ENCODE measurements around the gene AOAH. TPM values are rescaled to one million over a fixed set of nuclear protein-coding genes. Genes with fewer than 3 reads are reported as not detected.

The AOAH gene, protein sequence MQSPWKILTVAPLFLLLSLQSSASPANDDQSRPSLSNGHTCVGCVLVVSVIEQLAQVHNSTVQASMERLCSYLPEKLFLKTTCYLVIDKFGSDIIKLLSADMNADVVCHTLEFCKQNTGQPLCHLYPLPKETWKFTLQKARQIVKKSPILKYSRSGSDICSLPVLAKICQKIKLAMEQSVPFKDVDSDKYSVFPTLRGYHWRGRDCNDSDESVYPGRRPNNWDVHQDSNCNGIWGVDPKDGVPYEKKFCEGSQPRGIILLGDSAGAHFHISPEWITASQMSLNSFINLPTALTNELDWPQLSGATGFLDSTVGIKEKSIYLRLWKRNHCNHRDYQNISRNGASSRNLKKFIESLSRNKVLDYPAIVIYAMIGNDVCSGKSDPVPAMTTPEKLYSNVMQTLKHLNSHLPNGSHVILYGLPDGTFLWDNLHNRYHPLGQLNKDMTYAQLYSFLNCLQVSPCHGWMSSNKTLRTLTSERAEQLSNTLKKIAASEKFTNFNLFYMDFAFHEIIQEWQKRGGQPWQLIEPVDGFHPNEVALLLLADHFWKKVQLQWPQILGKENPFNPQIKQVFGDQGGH
- polyA plus RNA-seq (ENCODE audit: insufficient read length in 3 of 3), result 1 to 10 TPM; 2.5 to 2.9 (median 2.7) TPM

DNA sequence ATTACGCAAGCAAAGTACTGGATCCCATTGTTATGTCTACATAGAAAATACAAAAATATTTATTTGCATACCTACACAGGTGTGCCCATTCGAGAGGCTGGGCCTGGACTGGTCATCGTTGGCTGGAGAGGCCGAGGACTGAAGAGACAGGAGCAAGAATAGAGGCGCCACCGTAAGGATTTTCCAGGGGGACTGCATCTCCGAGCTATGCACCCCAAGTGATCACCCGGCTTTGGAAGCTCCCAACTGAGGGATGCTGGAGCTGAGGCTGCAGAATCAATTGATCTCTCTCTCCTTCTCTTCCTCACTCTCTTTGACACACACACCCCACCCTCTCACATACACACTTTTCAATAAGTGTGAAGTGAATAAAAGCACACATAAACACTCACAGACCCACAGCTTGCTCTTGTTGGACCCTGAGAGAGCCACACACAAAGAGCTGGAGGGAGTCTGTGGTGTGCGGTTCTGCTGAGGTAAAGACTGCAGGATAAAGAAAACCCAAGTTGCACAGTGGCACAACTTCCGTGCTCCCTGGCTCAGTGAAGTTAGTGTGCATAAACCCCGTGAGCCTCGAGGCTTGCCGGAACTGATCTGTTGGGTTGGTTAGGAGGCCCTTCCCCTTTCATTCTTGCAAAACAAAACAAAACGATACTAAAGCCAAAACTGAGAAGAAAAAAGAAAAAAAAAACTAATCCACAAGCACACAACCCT is at the start of gene AOAH:
TSS of gene AOAH (minus strand) at position 544 of the 714 bp plus-strand sequence. CDS start at position 198, 346 bp downstream.
- no peak for DNase-seq (ENCODE audit: low read depth in 3 of 3, low spot score in 2 of 3)

DNA sequence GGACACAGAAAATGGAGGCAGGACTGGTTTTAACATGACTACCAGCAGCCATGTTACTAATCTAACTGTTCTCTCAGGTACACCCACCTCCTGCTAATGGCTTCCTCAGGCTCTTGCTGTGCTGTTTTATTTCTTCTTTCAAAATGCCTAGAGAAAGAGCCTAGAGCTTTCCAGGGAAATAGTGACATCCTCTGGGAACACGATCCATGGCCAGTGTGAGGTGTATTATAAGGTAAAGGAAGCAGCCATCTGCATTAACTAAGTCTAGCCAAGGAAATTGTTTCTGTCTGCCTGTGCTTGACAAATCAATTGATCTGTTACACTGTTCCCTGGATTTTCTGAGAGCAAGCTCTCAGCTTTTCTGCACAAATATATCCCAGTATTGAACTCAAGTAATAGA is 42.2 kb upstream of the AOAH start:
- DNase-seq (ENCODE audit: low read depth in 3 of 3, low spot score in 2 of 3), result no peak

DNA sequence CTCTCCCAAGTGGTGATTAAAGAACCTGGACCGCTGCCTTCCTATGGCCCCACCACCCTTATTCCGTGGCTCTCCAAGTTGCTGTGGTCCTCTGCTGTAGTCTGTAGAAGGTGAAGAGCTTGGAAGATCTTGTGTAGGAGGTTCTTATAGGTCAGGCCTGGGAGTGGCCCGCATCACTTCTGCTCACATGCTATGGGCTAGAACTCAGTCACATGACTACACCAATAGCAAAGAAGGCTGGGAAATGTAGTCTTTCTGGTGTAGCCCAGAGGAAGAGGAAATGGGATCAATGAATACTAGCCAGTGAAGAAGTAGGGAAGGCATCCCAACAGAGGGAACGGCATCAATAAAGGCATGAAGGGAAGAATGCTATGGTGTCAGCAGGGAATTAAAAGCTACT is 41.3 kb upstream of the AOAH start:
- DNase-seq (ENCODE audit: low read depth in 3 of 3, low spot score in 2 of 3), result no peak

DNA sequence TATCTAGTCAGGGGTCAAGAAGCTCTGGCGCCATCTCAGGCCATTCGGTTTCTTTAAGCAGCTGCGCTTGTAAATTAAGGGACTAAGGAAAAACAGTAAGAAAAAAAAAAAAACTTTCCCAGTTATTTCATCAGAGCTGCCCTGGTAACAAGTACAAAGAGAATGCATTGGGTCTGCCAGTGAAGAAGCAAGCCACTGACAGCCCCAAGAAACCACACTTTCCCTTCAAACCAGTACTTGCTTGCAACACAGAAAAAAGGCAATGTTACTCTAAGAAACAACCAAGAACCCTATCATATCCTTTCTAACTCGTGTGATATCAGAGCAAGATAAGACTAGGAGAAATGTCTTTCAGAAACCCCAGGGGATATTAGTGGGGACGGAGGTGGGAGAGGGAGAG is 40.6 kb upstream of the AOAH start:
- no peak for DNase-seq (ENCODE audit: low read depth in 3 of 3, low spot score in 2 of 3)

DNA sequence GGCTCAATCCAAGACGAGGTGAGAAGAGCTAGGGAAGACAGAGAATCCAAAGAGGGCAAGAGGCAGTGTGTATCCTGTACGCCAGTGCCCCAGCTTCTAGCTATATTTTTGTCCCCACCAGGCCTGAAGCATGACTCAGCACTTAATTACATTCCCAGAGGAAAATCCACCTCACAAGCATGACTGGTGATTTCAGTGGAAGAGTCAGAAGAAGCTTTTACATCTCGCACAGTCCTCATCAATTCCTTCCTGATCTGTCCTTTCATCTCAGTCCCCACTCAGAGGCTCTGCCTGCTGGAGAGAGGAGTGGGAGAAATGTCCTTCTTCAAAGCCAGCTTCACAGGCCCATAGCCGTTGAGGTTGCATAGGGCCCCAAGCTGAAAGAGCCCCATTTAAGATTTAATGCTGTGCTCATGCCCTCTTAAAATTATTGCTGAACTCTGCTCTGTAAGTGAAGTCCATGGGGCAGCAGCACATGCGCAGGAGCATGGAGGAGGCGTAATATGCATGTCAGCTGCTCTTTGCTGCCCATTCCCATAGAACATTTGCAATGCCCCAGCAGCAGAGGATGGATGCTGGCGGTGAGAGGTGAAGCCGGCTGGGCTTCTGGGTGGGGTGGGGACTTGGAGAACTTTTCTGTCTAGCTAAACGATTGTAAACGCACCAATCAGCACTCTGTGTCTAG is 39.0 kb upstream of the AOAH start:
- no peak for DNase-seq (ENCODE audit: low read depth in 3 of 3, low spot score in 2 of 3)

DNA sequence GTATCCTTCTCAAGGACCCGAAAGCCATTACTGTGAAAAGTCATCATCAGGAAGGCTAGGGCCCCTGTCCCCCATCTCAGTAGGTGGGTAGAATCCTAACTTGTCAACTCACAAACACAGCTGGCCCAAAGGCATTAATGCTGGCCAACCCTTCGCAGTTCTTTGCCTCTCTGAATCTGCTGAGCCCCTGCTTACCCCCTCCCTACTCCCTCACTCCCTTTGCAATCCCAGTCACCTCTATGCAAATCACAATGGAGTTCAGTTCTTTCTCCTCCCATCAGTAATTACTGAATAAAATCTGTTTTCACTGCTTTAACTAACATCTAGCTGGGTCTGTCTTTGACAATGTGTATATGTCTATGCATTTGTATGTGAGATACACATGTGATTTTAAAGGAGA is 38.1 kb upstream of the AOAH start:
- DNase-seq (ENCODE audit: low read depth in 3 of 3, low spot score in 2 of 3), result no peak

DNA sequence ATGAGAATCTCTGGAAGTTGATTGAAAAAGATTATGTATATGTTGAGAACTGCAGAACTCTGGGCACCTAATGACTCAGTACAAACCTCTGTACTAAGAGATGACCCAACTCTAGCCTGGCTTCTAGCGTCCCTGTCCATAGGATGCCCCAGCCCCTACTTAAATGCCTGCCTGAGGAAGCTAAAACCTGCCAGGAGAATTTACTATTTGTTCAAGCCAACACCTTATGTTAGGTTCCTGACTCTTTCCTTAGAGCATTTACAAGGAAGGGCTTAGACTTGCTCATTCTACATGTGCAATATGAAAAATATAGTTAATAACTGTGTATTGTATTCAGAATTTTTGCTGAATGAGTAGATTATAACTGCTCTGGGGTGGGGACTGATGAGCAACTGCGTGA is 37.5 kb upstream of the AOAH start:
- DNase-seq (ENCODE audit: low read depth in 3 of 3, low spot score in 2 of 3), result no peak

DNA sequence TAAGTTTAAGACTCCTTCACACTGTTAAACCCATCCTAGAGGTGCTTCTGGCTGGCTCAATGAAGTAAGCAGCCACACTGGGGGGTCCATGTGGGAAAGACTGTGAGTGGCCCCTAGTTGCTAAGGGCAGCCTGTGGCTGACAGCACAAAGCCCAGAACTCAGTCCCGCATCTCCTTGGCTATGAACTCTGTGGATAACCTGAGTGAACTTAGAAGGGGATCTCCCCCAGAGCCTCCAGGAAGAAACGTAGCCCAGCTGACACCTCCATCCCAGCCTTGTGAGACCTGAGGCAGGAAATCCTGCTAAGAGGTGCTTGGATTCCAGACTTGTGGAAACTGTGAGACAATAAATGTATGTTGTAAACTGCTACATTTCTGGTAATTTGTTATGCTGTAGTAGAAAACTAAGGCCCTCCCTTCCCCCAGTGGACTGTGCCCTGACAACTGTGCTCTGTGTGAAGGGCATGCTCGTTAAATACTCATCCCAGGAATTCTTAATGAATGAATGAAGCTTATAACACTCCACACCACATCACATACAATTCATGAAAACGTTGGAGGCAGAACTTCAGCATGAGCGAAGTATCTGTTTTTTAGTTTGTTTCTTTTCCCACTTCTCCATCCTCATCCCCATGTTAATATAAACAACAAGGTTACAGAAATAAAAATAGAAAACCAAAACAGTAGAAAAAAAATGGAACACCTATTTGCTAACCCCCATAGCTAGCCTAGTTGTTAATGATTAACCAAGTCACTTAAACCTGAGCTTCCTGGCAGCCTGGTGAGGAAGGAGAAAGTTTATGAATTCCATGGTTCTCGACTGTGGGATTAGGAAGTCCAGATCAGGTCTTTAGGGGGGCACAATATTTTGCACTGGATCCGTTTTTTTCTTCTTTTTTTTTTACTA is 36.8 kb upstream of the AOAH start:
- no peak for DNase-seq (ENCODE audit: low read depth in 3 of 3, low spot score in 2 of 3)

DNA sequence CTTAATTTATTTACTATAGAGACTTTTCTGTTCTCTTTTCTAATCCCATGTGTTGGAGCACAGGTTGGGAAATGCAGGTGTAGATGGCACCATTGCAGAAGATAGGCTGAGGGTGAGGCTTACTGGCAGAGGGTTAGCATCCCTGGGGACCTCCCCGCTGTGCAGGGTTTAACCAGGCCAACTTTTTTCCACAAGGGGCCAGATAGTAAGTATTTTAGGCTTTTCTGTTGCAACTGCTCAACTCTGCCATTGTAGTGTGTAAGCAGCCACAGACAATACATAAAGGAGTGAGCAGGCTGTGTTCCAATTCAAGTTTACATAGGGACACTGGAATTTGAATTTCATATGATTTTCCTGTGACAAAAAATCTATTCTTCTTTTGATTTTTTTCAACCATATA is 34.6 kb upstream of the AOAH start:
- no peak for DNase-seq (ENCODE audit: low read depth in 3 of 3, low spot score in 2 of 3)

DNA sequence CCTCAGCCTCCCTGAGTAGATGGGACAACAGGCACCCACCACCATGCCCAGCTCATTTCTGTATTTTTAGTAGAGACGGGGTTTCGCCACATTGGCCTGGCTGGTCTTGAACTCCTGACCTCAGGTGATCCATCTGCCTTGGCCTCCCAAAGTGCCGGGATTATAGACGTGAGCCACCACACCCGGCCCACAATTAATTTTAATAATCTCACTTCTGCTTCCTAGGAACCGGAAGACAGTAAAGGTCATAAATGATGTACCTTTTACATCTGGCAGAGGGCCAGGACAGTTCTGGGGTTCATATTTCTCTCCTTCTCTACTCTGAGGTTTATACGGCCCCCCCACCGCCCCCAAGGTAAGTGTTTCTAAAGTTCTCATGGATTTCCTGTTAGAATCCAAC is 31.2 kb upstream of the AOAH start:
- DNase-seq (ENCODE audit: low read depth in 3 of 3, low spot score in 2 of 3), result no peak

DNA sequence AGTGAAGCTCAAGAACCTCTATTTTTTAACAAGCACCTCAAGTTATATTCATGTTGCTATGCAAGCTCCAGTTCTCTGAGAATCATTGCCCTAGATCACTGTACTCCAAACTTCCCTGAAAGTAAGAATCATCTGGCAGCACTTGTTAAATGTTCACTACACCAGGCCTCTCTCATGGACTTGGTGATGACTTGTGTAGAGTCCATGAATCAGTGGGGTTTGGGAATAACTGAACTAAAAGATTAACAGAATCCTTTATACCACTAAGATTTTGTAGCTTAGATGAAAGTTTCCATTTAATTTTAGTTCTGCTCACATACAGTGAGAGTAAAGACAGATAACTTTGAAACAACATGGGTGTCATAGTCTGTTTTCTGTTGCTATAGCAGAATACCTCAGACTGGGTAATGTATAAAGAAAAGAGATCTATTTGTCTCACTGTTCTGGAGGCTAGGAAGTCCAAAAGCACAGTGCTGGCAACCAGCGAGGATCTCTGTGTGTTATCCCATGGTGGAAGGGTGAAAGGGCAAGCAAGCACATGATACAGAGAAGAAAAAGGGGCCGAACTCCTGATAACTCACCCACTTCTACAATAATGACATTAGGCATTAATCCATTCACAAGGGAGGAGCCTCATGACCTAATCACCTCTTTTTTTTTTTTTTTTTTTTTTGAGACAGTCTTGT is 27.9 kb upstream of the AOAH start:
- no peak for DNase-seq (ENCODE audit: low read depth in 3 of 3, low spot score in 2 of 3)

DNA sequence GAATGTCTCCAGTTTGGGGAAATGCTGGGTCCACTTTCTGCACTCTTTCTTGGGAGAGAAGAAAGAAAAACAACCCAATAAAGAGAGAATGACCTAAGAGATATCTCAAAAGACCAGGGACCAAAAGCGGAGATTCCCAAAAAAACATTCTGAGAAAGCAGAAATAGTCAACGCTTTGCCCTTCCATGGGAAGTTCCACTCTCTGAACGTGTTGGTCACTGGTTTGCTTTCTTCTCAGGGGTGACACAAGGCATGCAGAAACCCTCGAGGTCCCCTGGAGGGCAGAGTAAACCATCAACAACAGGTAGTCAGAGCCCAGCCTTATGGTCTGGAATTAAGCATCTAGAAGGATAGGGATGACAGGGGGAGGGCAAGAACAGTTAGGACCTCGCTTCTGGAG is 26.2 kb upstream of the AOAH start:
- DNase-seq (ENCODE audit: low read depth in 3 of 3, low spot score in 2 of 3), result no peak

DNA sequence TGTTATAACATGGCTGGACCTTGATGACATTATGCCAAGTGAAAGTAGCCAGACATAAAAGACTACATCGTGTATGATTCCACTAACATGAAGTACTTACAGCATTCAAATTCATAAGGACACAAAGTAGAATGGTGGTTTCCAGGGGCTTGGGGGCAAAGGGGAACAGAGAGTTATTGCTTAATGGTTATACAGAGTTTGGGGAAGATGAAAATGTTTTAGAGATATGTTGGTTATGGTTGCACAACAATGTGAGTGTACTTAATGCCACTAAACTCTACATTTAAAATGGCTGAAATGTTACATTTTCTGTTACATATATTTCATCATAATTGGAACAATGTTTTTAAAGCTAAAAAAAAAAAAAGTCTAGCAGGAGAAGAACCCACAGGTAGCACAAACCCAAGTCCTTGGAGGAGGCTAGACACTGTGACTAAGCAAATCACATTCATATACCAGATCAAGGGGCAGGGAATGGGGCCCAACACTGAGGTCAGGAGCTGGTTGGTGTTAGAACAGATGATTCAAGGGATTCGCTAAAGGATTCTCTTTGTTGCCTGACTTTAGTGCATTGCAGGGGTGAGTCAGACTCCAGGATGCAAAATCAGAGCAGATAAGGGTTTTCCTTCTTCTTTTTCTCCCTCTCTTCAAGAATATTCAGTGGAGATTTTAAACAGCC is 25.1 kb upstream of the AOAH start:
- DNase-seq (ENCODE audit: low read depth in 3 of 3, low spot score in 2 of 3), result no peak

DNA sequence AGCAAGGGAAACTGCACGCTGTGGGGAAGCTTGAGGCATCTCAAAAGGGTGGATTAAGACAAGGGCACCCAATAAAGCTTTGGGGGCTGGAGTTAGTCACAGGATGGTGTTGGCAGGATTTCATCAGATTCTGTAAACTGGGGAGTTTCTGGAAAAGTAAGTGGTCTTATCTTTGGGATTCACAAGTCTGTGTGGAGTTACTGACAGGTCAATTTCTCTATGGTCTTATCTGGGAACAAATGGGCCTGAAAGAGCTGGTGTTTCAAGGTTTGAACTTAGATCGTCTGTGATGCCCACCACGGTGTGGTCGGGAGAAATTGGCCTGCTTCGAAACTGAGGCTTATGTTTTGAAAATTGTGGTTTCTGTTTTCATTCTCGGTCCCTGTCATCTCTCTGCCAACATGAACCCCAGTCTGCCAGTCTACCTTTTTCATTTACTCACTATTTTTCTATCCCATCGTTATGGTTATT is 23.8 kb upstream of the AOAH start:
- no peak for DNase-seq (ENCODE audit: low read depth in 3 of 3, low spot score in 2 of 3)

DNA sequence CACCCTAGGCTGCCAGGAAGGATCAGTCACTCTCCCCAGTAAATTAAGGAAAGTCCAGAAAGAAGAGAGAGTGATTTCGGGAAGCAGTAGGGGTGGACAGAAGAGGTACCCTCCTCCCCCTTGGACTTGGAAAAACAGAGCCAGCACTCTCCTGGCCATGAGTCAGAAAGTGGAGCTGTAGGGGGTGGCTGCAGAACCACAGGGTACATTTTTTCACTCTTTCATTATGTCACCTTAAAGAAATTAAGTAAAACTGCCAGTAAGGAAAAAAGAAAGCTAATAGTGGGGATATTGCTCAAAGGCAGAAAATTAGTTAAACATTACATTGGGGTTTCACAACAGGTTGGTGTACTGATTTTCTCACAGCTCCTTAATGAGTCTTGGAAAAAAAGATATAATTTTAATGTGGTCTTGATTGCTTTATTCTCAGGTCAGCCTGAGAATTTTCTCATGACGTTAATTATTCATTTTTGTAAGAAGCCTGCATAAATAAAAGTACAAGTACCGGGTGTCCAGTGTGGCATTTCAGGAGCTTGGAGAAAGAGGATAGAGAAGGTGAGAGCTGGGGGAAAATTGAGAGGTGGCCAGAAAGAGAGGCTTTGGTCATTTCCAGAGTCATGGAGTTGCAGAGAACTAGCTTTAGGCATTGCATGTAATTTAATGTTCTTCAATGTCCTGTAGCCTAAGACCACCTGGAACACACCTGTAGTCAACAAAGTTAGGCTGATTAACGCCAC is 23.2 kb upstream of the AOAH start:
- DNase-seq (ENCODE audit: low read depth in 3 of 3, low spot score in 2 of 3), result no peak

DNA sequence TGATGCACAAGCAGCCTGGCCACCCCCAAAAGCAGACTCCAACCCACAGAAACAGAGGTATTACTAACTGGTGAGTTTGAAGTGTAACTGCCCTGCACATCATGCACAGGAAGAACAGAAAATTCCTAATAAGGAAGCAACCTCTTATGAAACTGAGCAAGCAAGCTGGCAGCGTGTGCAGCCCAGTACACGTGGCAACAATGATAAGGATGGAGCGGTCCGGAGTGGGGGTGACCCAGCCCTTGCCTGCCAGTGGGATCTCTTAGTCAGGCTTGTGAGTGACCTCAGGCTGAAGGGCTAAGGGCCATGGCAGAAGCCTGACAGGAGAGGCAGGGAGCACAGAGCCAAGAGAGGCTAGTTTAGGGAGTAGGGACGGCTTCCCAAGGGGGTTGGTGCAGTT is 22.1 kb upstream of the AOAH start:
- DNase-seq (ENCODE audit: low read depth in 3 of 3, low spot score in 2 of 3), result no peak

DNA sequence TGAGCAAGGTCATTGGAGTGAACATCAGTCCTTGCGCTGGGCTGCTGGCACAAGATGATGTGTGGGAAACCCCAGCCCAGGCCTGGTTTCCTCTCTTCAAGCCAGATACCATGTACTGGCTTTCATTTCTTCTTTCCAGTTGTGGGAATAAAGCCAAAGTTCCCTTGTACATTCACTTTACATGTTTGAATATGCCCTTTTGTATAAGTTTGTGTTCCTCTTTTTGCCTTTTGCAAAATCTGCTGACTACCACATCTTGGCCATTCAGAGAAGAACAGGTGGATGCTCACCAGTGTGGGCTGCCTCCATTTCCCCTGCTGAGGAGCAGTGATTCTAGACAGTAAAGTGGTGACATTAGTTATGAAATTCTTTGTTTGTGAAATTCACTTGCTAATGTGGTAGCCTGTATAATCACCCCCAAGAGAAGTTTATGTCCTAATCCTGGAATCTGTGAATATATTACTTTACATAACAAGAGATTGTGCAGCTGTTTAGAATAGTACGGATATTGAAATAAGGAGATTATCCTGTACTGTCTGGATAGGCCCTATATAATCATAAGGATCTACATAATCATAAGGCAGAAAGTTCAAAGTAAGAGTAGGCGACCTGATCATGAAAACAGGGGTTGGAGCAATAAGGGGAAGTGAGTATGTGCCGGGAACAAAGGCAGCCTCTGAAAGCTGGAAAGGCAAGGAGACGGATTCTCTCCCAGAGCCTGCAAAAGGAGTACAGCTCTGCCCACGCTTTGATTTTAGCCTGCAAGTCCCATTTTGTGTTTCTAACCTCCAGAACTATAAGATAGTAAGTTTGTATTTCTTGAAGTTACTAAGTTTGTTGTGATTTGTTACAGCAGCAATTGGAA is 18.8 kb upstream of the AOAH start:
- DNase-seq (ENCODE audit: low read depth in 3 of 3, low spot score in 2 of 3), result no peak

Data from right renal cortex interstitium (tissue), 3 donors.